Germinal center (tissue), 1 donor: Measurements from ENCODE around the gene HLA-DQA2.
A peak's percentile ranks its signal among the peaks of the same experiment; 100 is the strongest.
"Not testable (repeated sequence)": the region's sequence is repeated elsewhere in the genome, so short reads cannot be mapped to it uniquely, and the experiment has no call there.

Source experiments
- DNase-seq: peaks from one replicate; pipeline ENCODE4 v3.0.0; 2012; ENCODE audit warnings: mixed read lengths, low spot score

HLA-DQA2 gene

GRCh38 chr6:32779036-32779435, 37.8 kb downstream of the HLA-DQA2 start:
- no peak for DNase-seq

GRCh38 chr6:32782923-32783322, 41.7 kb downstream of the HLA-DQA2 start:
- DNase-seq, result not testable (repeated sequence)

GRCh38 chr6:32785781-32786533, 44.8 kb downstream of the HLA-DQA2 start:
- peak; percentile 52 for DNase-seq

- no peak for DNase-seq
Measured at GRCh38 chr6:32790306-32790705, 49.1 kb downstream of the HLA-DQA2 start.

- DNase-seq, result no peak
Measured at GRCh38 chr6:32792901-32793435, 51.8 kb downstream of the HLA-DQA2 start.

- no peak for DNase-seq
Measured at GRCh38 chr6:32794510-32794909, 53.3 kb downstream of the HLA-DQA2 start.
